Effector memory CD4-positive, alpha-beta T cell (primary cell): Measurements from ENCODE around the gene DUSP23.
A peak's percentile ranks its signal among the peaks of the same experiment; 100 is the strongest.

Experiments
- DNase-seq, 3 donors: peaks; one replicate each; pipeline ENCODE4 v3.0.0-alpha.2; 2020
- H3K27ac ChIP-seq: 2 replicates; pipeline ENCODE4 v1.7.0; 2013; ENCODE audit warnings: mild to moderate bottlenecking, low read length, moderate library complexity; ENCODE audit not compliant: insufficient read depth, poor library complexity, severe bottlenecking
- H3K27me3 ChIP-seq: replicated peaks from 2 replicates; pipeline ENCODE4 v1.7.0; 2013; ENCODE audit warnings: mild to moderate bottlenecking, low read length; ENCODE audit not compliant: insufficient read depth, control insufficient read depth, poor library complexity, severe bottlenecking
- H3K36me3 ChIP-seq: 2 replicates; pipeline ENCODE4 v1.7.0; 2013; ENCODE audit warnings: mild to moderate bottlenecking, low read length, moderate library complexity; ENCODE audit not compliant: control insufficient read depth, insufficient read depth
- H3K4me1 ChIP-seq: 2 replicates; pipeline ENCODE4 v1.7.0; 2013; ENCODE audit warnings: low read length, mild to moderate bottlenecking; ENCODE audit not compliant: control insufficient read depth, insufficient read depth, poor library complexity, severe bottlenecking
- H3K4me3 ChIP-seq: 2 replicates; pipeline ENCODE4 v1.7.0; 2013; ENCODE audit warnings: low read length, low read depth, mild to moderate bottlenecking; ENCODE audit not compliant: insufficient read depth, poor library complexity, severe bottlenecking
- H3K9me3 ChIP-seq: 2 replicates; pipeline ENCODE4 v1.7.0; 2013; ENCODE audit warnings: mild to moderate bottlenecking, low read length, moderate library complexity; ENCODE audit not compliant: control insufficient read depth

DUSP23 gene

DNA sequence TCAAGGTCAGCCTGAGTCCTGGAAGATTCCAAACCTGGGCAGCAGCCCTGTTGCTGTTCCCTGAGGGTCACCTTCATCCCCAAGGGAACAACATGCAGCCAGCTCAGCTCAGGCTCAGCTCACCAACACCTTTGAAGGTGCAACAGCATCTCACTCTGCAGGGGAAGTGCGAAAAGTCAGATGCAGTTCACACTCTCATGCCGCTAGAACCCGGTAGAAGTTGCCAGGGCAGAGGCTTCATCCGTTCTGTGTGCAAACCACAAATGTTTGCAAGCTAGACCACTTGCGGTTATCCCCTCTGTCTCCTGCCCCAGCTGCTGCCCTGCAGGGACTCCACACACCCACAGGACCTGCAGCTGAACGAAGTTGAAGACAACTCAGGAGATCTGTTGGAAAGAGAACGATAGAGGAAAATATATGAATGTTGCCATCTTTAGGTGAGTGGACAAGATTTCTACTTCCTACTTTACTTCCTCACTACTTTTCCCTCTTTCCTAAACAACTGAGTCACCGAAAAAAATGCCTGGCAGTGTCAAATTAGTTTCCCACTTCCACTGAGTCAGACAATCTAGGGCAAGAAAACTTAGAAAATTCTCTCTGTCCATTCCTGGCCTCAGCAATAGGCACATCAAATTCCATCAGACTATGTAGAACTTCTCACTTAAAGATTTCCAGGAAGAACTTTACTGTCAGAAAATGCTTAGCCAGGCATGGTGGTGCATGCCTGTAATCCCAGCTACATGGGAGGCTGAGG, 19.6 kb downstream of the DUSP23 start:
- no peak for DNase-seq
- no peaks in the 10 kb centered on the region for H3K4me1 ChIP-seq
- no peak overlapping the region for H3K27ac ChIP-seq
- H3K36me3 ChIP-seq: no peaks in the 10 kb centered on the region
- H3K9me3 ChIP-seq: no peaks in the 10 kb centered on the region
- H3K27me3 ChIP-seq: no peaks in the 10 kb centered on the region
- H3K4me3 ChIP-seq: no peak overlapping the region

DNA sequence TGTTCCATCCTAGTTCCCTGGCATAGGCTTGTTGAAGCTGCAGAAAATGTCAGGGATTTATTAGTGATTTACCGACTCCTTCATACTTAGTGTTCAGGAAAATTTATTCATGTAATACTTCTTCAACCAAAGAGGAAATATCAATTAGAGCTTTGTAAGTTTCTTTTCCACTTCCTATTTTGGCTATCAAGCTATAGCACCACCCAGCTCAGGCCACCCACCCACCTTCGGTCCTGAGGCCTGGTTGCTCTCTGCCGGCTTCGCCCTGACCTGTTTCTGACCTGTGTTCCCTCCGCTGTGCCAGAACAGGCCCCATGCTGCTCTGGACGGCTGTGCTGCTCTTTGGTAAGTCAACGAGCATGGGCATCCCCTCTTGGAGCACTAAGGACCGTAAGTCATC, 21.3 kb downstream of the DUSP23 start, which contains the start of gene FCRL6:
Gene FCRL6, plus strand, starts transcription at position 250 of the 400 bp plus-strand sequence. Its CDS starts 65 bp downstream, at position 315.
- Histone ChIP-seq H3K36me3 (no peaks in the 10 kb centered on the region), H3K4me3 (no peak within 1 kb of the TSS), H3K4me1 (no peaks in the 10 kb centered on the region)

DNA sequence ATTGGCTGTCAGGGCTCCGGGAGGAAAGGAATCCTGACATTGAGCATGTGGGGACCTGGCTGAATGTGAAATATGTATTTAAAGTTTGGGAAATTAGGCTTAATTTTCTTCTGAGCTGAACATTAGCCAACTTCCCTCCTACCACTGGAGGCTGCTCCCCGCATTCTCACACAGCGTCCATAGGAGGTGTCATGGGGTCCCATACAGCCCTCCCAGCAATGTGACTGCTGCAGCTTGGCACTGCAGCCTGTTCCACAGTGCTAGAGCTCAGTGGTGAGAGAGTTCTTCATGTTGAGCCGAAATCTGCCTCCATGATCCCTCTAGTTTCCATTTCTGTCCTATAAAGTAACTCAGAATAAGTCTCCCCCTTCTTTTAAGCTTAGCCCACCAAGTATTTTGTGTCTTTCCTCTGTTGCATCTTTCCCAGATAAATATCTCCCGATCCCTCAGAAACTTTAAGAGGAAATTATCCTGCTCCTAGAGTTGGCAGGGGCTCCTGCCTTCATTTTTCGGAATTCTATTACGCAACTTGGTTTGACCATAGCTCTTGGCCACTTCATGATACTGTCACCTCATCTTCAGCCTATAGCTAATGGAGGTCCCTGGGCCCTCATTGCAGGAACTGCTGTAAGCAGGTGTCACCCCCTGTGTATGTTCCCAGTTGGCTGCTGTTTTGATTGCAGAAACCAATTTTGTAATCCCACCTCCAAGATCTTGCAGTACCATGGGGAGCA, 23.4 kb downstream of the DUSP23 start:
- no peak for DNase-seq
- Histone ChIP-seq H3K4me3 (no peak overlapping the region), H3K36me3 (no peaks in the 10 kb centered on the region), H3K27ac (no peak overlapping the region), H3K4me1 (no peaks in the 10 kb centered on the region), H3K9me3 (no peaks in the 10 kb centered on the region), H3K27me3 (no peaks in the 10 kb centered on the region)

More for the DNA sequence above, 21.3 kb downstream of the DUSP23 start, which contains the start of gene FCRL6:
- no peak for DNase-seq
- no peak within 1 kb of the TSS for H3K27ac ChIP-seq
- no peaks in the 10 kb centered on the region for H3K9me3 ChIP-seq
- no peaks in the 10 kb centered on the region for H3K27me3 ChIP-seq

DNA sequence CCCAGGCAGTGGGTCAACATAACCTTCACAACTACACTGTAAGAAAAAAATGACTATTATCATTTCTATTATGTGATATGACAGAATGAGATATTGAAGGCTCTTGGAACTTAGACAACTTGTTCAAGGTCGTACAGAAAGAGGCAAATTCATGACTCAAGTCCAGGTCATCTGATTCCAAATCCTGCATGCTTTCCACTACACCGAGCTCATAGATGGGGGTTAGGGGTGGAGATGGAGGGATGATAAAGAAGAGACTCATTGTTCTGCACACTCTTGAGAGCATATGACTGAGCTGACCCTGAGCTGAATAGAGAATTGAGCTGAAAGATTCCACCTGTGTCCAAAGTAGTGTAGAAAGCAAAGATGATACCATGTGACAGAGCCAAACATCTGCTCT, 24.2 kb downstream of the DUSP23 start:
- Histone ChIP-seq H3K36me3 (no peaks in the 10 kb centered on the region), H3K4me3 (no peak overlapping the region), H3K27ac (no peak overlapping the region), H3K9me3 (no peaks in the 10 kb centered on the region), H3K4me1 (no peaks in the 10 kb centered on the region), H3K27me3 (no peaks in the 10 kb centered on the region)
- DNase-seq: no peak

DNA sequence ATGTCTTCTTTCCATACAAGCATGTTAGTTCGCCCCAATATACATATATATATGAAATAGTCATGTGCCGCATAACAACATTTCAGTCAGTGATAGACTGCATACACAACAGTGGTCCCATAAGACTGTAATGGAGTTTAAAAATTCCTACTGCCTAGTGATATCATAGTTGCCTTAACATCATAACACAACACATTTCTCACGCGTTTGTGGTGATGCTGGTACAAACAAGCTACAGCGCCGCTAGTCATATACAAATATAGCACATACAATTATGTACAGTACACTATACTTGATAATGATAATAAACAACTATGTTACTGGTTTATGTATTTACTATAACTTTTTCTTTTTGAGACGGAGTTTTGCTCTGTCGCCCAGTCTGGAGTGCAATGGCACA, 35.2 kb downstream of the DUSP23 start:
- Histone ChIP-seq H3K27me3 (no peaks in the 10 kb centered on the region), H3K9me3 (no peaks in the 10 kb centered on the region), H3K27ac (no peak overlapping the region), H3K4me1 (no peaks in the 10 kb centered on the region), H3K4me3 (no peak overlapping the region), H3K36me3 (no peaks in the 10 kb centered on the region)
- no peak for DNase-seq

DNA sequence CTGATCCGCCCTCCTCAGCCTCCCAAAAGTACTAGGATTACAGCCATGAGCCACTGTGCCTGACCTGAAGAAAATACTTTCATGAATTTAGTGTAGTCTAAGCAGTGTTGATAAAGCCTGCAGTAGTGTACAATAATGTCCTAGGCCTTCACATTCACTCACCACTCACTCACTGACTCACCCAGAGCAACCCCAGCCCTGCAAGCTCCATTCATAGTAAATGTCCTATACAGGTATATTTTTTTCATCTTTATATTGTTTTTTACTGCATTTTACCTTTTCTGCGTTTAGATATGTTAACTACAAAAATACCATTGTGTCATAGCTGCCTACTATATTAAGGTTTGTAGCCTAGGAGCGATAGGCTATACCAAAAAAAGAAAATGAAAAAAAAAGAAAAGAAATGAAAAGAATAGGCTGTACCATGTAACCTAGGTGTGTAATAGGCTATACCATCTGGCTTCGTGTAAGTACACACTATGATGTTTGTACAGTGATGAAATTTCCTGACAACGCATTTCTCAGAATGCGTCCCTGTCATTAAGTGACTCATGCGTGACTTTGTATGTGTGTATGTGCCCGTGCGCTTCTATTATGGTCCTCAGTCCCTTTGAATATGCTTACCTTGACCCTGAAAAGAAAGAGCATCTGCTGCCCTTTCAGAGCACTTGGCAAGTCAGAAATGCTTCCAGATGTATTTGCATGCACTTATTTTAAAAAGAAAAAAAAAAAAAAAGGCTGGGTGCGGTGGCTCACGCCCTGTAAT, 36.7 kb downstream of the DUSP23 start:
- no peak overlapping the region for H3K27ac ChIP-seq
- no peaks in the 10 kb centered on the region for H3K4me1 ChIP-seq
- no peaks in the 10 kb centered on the region for H3K36me3 ChIP-seq
- no peak for DNase-seq
- H3K9me3 ChIP-seq: no peaks in the 10 kb centered on the region
- no peaks in the 10 kb centered on the region for H3K27me3 ChIP-seq
- no peak overlapping the region for H3K4me3 ChIP-seq

DNA sequence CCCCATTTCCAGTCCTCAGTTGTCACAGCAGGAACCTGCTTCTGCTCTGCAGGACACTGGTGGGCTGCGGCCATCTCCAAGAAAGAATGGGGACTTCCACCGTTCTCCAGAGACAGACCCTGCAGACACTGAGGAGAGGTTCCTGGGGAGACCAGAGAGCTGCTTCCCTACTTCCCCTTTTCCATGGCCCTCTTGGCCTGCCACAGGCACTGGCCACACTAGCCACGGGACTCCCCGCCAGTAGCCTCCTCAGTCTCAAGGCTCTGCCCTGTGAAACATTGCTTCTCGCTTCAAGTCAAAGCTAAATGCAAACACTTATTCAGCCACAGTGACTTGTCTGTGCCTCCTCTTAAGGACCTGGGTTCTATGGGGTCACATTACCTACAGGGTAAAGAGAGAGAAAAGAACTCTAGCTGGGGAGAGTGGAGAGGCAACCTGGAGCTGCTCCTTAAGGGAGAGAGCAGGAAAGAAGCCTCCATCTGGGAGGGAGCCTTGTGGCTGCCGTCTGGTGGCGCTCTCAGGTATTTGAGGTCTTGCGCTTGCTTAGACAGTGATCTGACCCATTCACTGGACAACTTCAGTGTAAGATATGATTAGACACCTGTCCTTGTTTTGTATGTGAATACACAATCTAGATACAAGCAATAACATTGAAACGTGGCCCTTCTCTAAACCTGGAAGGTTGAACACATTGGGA, 40.6 kb downstream of the DUSP23 start:
- DNase-seq: peak in 1 of 3 donors; percentile 9
- Histone ChIP-seq H3K27ac (no peak overlapping the region), H3K4me1 (peaks cover 6% of the 10 kb centered on the region), H3K4me3 (no peak overlapping the region), H3K27me3 (no peaks in the 10 kb centered on the region), H3K36me3 (no peaks in the 10 kb centered on the region), H3K9me3 (no peaks in the 10 kb centered on the region)

DNA sequence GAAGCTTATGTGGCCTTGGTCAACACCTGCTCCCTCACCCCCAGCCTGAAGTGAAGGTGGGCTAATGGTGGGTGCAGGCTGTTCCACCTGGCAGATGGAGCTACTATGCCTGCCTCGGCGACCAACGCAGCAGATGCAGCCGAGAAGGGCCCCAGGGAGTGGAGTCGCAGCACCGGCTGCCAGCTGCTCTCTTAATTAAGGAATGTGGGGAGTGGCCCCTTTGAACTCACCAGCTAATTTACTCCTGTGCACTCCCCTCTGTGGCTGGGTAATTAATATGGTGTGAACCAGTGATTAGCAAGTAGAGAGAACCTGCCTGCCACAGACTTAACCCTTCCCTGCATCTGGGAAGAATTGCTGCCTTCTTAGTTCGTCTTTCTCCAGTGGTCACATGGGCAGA, 42.6 kb downstream of the DUSP23 start:
- Histone ChIP-seq H3K9me3 (no peaks in the 10 kb centered on the region), H3K4me3 (no peak overlapping the region), H3K36me3 (no peaks in the 10 kb centered on the region), H3K27me3 (no peaks in the 10 kb centered on the region), H3K27ac (no peak overlapping the region), H3K4me1 (peaks cover 12% of the 10 kb centered on the region)
- no peak for DNase-seq

DNA sequence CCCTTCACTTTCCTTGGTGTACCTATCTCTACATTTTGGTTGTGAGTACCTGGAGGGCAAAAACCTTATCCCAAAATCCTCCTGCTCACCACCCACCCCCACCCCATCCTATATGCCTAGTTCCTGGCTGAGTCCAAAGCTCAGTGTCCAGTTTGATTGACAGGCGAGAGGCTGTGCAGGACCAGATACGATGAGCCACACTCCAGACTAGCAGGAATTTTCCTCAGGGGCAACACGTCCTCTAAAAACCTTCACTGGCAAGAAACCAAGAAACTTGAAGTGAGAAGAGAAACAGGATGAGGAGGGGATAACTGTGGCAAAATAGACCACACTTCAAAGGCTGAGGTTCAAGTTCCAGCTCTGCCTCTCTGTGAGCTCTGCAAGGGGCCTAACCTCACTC, 44.8 kb downstream of the DUSP23 start:
- Histone ChIP-seq H3K4me1 (peaks cover 12% of the 10 kb centered on the region), H3K36me3 (no peaks in the 10 kb centered on the region), H3K27ac (no peak overlapping the region), H3K4me3 (no peak overlapping the region), H3K9me3 (no peaks in the 10 kb centered on the region), H3K27me3 (no peaks in the 10 kb centered on the region)
- DNase-seq: no peak
